Ramos (cell line): ENCODE data around the gene RILPL1.
"Not testable (repeated sequence)": the region's sequence is repeated elsewhere in the genome, so short reads cannot be mapped to it uniquely, and the experiment has no call there.

Source experiments
- in situ Hi-C: fragments of 300-500 bp; cut with MboI; formaldehyde crosslinking; loops from one replicate; pipeline ENCODE4 v1.14.3; 2022; ENCODE audit warnings: low sequenced_read_pairs; ENCODE audit not compliant: unreplicated experiment

Gene RILPL1

GRCh38 chr12:123532019-123532418 is 1.5 kb downstream of the RILPL1 start:
- in situ Hi-C loops, result no loop called here

DNA sequence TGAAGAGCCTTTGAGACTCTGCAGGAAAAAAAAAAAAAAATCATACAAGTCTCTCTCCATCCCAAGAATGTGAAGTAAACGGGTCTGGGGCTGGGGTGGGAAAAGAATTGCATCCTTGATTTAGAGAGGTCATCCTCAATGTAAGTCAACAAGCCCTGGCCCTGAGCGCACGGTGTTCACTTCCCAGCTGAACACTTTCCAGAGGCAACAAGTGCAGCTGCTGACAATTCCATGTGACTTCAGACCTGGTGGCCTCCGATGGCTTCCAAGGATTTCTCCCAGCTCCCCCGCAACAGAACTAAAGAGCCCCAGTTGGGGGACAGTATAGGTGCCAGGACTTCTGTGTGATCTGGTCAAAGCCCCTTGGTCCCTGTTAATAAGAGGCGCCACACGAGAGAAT is 2.4 kb downstream of the RILPL1 start:
- in situ Hi-C loops, result no loop called here

GRCh38 chr12:123530668-123531067 is 2.9 kb downstream of the RILPL1 start:
- in situ Hi-C loops, result no loop called here

- in situ Hi-C loops, result no loop called here
Measured at GRCh38 chr12:123529686-123530085, 3.8 kb downstream of the RILPL1 start.

DNA sequence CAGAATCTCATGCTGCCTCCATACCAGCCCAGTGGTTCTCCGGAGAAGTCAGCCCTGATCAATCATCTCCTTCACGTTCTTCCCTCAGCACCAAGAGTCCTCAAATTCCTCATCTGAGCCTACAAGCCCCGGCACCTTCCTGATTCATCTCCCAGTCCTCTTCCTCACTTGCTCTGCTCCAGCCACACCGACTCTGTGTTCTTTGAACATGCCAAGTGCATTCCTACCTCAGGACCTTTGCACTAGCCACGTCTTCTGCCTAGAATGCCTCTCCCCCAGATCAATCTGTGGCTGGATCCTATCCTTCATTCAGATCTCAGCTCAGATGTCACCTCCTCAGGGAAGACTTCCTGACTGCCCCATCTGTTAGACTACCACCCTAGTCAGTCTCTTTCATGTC is 4.7 kb downstream of the RILPL1 start:
- in situ Hi-C loops, result no loop called here

DNA sequence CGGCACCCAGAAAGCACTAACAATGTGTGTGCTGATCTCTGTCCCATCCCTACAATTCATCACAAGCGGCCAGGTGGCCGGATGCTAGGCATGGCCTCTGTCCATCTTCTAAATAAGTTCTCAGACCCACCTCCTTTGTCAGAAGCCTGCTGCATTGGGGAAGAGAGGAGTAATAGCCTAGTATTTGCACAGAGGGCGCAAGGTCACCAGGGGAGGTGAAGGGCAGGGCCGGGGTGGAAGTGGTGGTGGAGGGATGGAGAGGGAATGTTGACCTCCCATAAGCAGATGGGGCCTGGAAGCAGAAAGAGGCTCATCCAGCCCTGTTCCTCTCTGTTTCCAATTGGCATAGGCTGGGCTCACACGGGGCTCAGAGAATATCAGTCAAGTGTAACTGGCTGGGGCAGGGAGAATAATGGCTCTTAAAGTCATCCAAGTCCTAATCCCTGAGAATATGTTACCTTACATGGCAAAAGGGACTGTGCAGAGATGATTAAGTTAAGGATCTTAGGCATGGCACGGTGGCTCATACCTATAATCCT is 6.9 kb downstream of the RILPL1 start:
- in situ Hi-C loops, result no loop called here

- in situ Hi-C loops, result no loop called here
Measured at GRCh38 chr12:123524378-123524777, 9.1 kb downstream of the RILPL1 start.

GRCh38 chr12:123523518-123523917 is 10.0 kb downstream of the RILPL1 start:
- in situ Hi-C loops, result no loop called here

- in situ Hi-C loops, result no loop called here
Measured at GRCh38 chr12:123522164-123522563, 11.4 kb downstream of the RILPL1 start.

GRCh38 chr12:123520567-123521474 is 12.7 kb downstream of the RILPL1 start:
- in situ Hi-C loops, result no loop called here

DNA sequence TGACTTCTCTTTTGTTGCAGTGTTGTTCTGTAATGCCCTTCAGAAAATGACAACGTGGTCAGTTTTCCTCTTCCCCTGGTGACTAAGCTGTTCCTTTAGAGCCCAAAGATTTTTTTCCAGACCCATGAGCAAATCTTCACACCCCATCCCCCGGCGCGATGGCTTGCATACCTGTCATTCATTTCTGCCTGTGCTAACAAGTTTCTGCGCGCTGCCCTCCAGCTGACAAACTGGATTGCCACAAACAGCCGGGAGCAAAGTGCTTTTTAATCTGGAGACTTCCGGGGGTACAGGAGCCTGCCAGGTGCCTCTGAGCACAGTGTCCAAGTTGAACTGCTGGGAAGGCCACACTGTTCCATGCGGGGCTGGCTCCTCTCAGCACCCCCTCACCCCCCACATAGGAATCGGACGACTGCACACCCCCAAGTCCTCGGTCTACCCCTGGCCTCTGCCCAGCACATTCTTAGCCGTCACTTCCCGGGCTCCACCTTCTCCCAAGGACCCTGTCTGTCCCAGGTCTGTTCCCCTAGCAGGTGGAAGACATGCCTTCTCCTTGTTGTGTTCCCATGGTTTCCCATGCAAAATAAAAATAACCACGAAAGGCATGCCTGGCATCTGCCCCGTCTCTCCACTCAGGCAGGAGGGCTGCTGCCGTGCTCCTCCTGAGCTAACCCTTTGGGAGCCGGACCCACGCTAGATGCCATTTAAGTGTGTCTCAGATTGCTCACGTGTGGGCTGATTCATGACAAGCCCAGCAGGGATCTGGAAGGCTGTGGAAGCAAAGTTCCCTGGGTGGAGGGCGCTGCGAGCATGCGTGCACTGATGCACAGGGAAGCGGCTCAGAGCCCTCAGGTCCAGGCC is 14.1 kb downstream of the RILPL1 start:
- in situ Hi-C loops, result no loop called here

GRCh38 chr12:123516216-123516780 is 17.2 kb downstream of the RILPL1 start:
- in situ Hi-C loops, result no loop called here

DNA sequence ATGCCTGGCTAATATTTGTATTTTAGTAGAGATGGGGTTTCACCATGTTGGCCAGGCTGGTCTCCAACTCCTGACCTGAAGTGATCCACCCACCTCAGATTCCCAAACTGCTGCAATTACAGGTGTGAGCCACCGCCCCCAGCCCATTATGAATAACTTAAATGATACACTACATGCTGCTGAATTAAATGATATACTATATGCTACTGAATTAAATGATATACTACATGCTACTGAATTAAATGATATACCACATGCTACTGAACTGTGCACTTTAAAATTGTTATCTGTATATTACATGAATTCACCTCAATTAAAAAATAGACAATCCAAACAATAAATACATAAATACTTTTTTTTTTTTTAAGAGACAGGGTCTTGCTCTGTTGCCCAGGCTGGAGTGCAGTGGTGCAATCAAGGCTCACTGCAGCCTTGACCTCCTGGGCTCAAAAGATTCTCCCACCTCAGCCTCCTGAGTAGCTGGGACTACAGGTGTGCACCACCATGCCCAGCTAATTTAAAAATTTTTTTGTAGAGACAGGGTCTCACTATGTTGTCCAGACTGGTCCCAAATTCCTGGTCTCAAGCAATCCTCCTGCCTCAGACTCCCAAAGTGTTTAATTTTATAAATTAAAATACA is 18.8 kb downstream of the RILPL1 start:
- in situ Hi-C loops, result not testable (repeated sequence)

- in situ Hi-C loops, result no loop called here
Measured at GRCh38 chr12:123513805-123514204, 19.7 kb downstream of the RILPL1 start.

GRCh38 chr12:123512838-123513665 is 20.5 kb downstream of the RILPL1 start:
- in situ Hi-C loops, result no loop called here

GRCh38 chr12:123506843-123507236 is 26.7 kb downstream of the RILPL1 start:
- in situ Hi-C loops, result no loop called here

GRCh38 chr12:123506059-123506842 is 27.3 kb downstream of the RILPL1 start:
- in situ Hi-C loops, result no loop called here

DNA sequence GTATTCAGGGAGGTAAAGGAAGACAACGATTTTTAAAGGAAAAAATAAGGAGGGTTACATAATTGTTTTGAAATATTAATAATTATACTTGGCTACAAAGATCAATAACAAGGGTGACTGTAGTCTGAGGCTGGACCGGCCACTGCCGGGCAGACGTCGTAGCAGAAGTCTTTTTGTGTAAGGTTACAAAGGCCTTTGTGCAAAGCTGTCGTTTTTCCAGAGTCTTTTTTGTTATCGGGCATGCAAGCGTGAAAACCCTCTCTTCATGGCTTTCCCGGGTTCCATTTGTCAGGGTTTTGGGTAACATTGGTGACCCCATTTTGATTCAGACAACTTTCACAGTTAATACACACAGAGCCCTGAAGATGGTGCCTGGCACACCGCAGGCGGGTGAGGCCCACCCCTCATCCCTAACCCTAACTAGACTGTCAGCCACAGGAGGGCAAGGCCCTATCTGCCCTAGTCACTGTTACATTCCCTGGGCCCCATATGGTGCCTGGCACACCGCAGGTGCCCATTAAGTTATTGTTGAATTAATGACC is 31.3 kb downstream of the RILPL1 start:
- in situ Hi-C loops, result no loop called here
